Measurements from ENCODE around the gene POLR1E. TPM values are rescaled to one million over a fixed set of nuclear protein-coding genes. Genes with fewer than 3 reads are reported as not detected.

The POLR1E gene
- total RNA-seq, 1 experiment from 2014 or later, result 45.8 TPM

DNA sequence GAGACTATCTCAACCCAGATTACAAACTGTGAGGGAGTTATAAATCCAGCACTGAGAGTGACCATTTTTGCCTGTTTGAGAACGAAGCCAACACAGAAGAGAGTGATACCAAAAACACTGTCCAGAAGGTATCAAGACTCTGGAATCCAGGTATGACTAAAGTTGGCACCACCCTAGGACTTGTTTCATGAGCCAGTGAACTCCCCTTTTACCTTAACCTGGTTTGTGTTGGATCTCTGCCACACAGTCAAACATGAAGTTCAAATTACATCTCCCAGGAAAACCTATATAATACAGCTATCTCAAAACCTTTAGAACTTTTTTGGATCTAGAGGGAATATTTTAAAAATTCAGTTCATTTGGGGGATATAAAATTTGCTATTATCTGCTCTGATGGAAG lies 31.9 kb upstream of the POLR1E start:
- Histone ChIP-seq H2AK5ac (ENCODE audit: insufficient read length, low read length) (no peak overlapping the region), H3K27me3 (ENCODE audit: insufficient read depth, low read length) (no peaks in the 10 kb centered on the region), H2AFZ (ENCODE audit: low read length) (no peak overlapping the region), H3K4me1 (ENCODE audit: insufficient read depth, low read length) (no peaks in the 10 kb centered on the region), H3K14ac (ENCODE audit: insufficient read depth, low read length) (no peak overlapping the region), H2BK120ac (ENCODE audit: low read depth, low read length, poor library complexity, severe bottlenecking) (no peak overlapping the region), H4K8ac (replicated peaks; ENCODE audit: insufficient read length, low read depth, low read length) (no peak overlapping the region), H4K91ac (ENCODE audit: insufficient read length, low read depth, low read length) (no peak overlapping the region), H3K9ac (ENCODE audit: extremely low read depth, insufficient read length, low read length) (no peak overlapping the region), H2BK15ac (ENCODE audit: low read depth, low read length) (no peak overlapping the region), H3K79me1 (ENCODE audit: insufficient read depth, low read depth, low read length, poor library complexity, severe bottlenecking) (peaks cover 9% of the 10 kb centered on the region), H3K18ac (ENCODE audit: insufficient read length, low read depth, low read length) (no peak overlapping the region), H4K5ac (ENCODE audit: insufficient read length, low read depth, low read length) (no peak overlapping the region), H3K4ac (ENCODE audit: low read depth, low read length) (no peak overlapping the region), H3K27ac (ENCODE audit: insufficient read length, low read depth, low read length) (no peak overlapping the region), H3T11ph (ENCODE audit: low read length) (no peak overlapping the region), H2BK20ac (ENCODE audit: low read depth, low read length, poor library complexity, severe bottlenecking) (no peak overlapping the region), H3K56ac (ENCODE audit: insufficient read length, low read depth, low read length) (no peak overlapping the region), H4K20me1 (ENCODE audit: control insufficient read depth, insufficient read depth, insufficient read length) (no peaks in the 10 kb centered on the region), H3K4me2 (ENCODE audit: insufficient read depth, insufficient read length, low read length) (no peak overlapping the region), H3K79me2 (ENCODE audit: insufficient read depth, low read length) (peaks cover 23% of the 10 kb centered on the region), H3K23me2 (ENCODE audit: insufficient read length, low read depth, low read length, poor library complexity, severe bottlenecking) (no peaks in the 10 kb centered on the region), H2BK5ac (ENCODE audit: insufficient read length, low read length) (no peak overlapping the region), H3K23ac (ENCODE audit: insufficient read length, low read depth, low read length) (no peak overlapping the region), H2BK12ac (ENCODE audit: insufficient read length, low read depth, low read length) (no peak overlapping the region), H3K9me3 (ENCODE audit: control insufficient read depth, low read depth, low read length) (no peaks in the 10 kb centered on the region)
- H3K36me3 Mint-ChIP-seq (ENCODE audit: insufficient read depth in 1 of 3, low read depth in 3 of 3), result peaks cover 18 to 32% (median 22%) of the 10 kb centered on the region in 3 experiments
- peaks cover 3 to 9% of the 10 kb centered on the region in 2 experiments; a peak in 3 of 5 replicates for H3K9me3 Mint-ChIP-seq
- 0 out of 2 replicates have a peak, but pooled peaks cover 2% of the 10 kb centered on the region for H3K27me3 Mint-ChIP-seq (ENCODE audit: low read depth)
- TF ChIP-seq CTCF (conservative IDR thresholded peaks at IDR 0.05), result no peak
- no CpG with 5 or more reads among the region's 1 CpG for WGBS (ENCODE audit: extremely low coverage, insufficient read length, low lambda C conversion rate)
- H3K4me3 Mint-ChIP-seq, result no peak overlapping the region
- H3K27ac Mint-ChIP-seq, result no peak overlapping the region
- H3K4me1 Mint-ChIP-seq, result peaks cover 30 to 38% of the 10 kb centered on the region in 2 experiments
- DNase-seq, result no peak
